ENCODE data around the gene ARHGAP4. TPM values are rescaled to one million over a fixed set of nuclear protein-coding genes. Genes with fewer than 3 reads are reported as not detected.

The ARHGAP4 gene
- polyA plus RNA-seq, 3 donors = 51.5 to 508 (median 64.4) TPM

- peak overlapping the region in 5 of 7 donors; percentile 19 to 75 (median 43) for H3K27ac Mint-ChIP-seq
- Histone ChIP-seq H3K4me2 (replicated peaks; ENCODE audit: extremely low read depth, low read length, poor library complexity, severe bottlenecking) (no peak overlapping the region), H3K36me3 (replicated peaks in 1 of 2; ENCODE audit: control insufficient read depth in 1 of 2, insufficient read depth in 2 of 2, low read length in 2 of 2) (peaks cover 37 to 38% of the 10 kb centered on the region in 2 donors), H3K27me3 (ENCODE audit: control insufficient read depth in 2 of 2, insufficient read depth in 2 of 2, low read length in 2 of 2) (no peaks in the 10 kb centered on the region), H3K4me1 (ENCODE audit: control insufficient read depth in 1 of 2, insufficient read depth in 2 of 2, low read length in 2 of 2) (peaks cover 35 to 57% of the 10 kb centered on the region in 2 donors), H2AFZ (ENCODE audit: insufficient read depth, low read depth, low read length, poor library complexity, severe bottlenecking) (no peak overlapping the region), H3K79me2 (ENCODE audit: insufficient read depth, low read length) (peaks cover 28% of the 10 kb centered on the region), H3K9ac (ENCODE audit: insufficient read depth, low read length, poor library complexity, severe bottlenecking) (no peak overlapping the region), H3K9me3 (replicated peaks in 1 of 2; ENCODE audit: control insufficient read depth in 1 of 2, insufficient read depth in 1 of 2, low read length in 2 of 2) (no peaks in the 10 kb centered on the region), H4K20me1 (ENCODE audit: insufficient read depth, low read length) (peaks cover 67% of the 10 kb centered on the region), H3K27ac (ENCODE audit: low read depth in 1 of 2, low read length in 2 of 2) (no peak overlapping the region), H3K4me3 (replicated peaks in 1 of 3; ENCODE audit: low read depth in 2 of 3, low read length in 3 of 3) (no peak overlapping the region)
- DNase-seq = peak; percentile 77 to 81 (median 78)
- intact Hi-C loops (cut with micrococcal nuclease) = no loop called here
- peaks cover 0 to 8% (median 0%) of the 10 kb centered on the region in 7 donors for H3K9me3 Mint-ChIP-seq
- peaks cover 25 to 46% of the 10 kb centered on the region in 2 donors for H3K36me3 Mint-ChIP-seq
- peaks cover 0 to 12% (median 0%) of the 10 kb centered on the region in 3 donors for H3K27me3 Mint-ChIP-seq (ENCODE audit: low read depth in 3 of 3)
- WGBS (ENCODE audit: insufficient coverage) = 0% methylated on average over 5 of the region's 19 CpGs
- no peak overlapping the region for H3K4me3 Mint-ChIP-seq
- peaks cover 31% of the 10 kb centered on the region for H3K4me1 Mint-ChIP-seq
- peak; percentile 84 for TF ChIP-seq CTCF (IDR thresholded peaks at IDR 0.05)
Observed at GRCh38 chrX:153947009-153947769, 21.1 kb upstream of the ARHGAP4 start.

GRCh38 chrX:153945956-153946943 is 20.2 kb upstream of the ARHGAP4 start:
- Mint-ChIP-seq H3K4me1 (peaks cover 39% of the 10 kb centered on the region), H3K4me3 (no peak overlapping the region), H3K27me3 (ENCODE audit: low read depth in 3 of 3) (peaks cover 0 to 17% (median 0%) of the 10 kb centered on the region in 3 donors), H3K36me3 (peaks cover 22 to 36% of the 10 kb centered on the region in 2 donors), H3K9me3 (peaks cover 0 to 9% (median 0%) of the 10 kb centered on the region in 7 donors), H3K27ac (peak overlapping the region in 2 of 7 donors; percentile 58 to 67)
- no peak for TF ChIP-seq CTCF (IDR thresholded peaks at IDR 0.05)
- Histone ChIP-seq H3K9ac (ENCODE audit: insufficient read depth, low read length, poor library complexity, severe bottlenecking) (no peak overlapping the region), H3K4me2 (replicated peaks; ENCODE audit: extremely low read depth, low read length, poor library complexity, severe bottlenecking) (no peak overlapping the region), H3K4me3 (replicated peaks in 1 of 3; ENCODE audit: low read depth in 2 of 3, low read length in 3 of 3) (no peak overlapping the region), H3K27me3 (ENCODE audit: control insufficient read depth in 2 of 2, insufficient read depth in 2 of 2, low read length in 2 of 2) (no peaks in the 10 kb centered on the region), H3K9me3 (replicated peaks in 1 of 2; ENCODE audit: control insufficient read depth in 1 of 2, insufficient read depth in 1 of 2, low read length in 2 of 2) (no peaks in the 10 kb centered on the region), H3K27ac (ENCODE audit: low read depth in 1 of 2, low read length in 2 of 2) (no peak overlapping the region), H3K4me1 (ENCODE audit: control insufficient read depth in 1 of 2, insufficient read depth in 2 of 2, low read length in 2 of 2) (peaks cover 42 to 63% of the 10 kb centered on the region in 2 donors), H2AFZ (ENCODE audit: insufficient read depth, low read depth, low read length, poor library complexity, severe bottlenecking) (no peak overlapping the region), H3K79me2 (ENCODE audit: insufficient read depth, low read length) (peaks cover 28% of the 10 kb centered on the region), H4K20me1 (ENCODE audit: insufficient read depth, low read length) (peaks cover 65% of the 10 kb centered on the region), H3K36me3 (replicated peaks in 1 of 2; ENCODE audit: control insufficient read depth in 1 of 2, insufficient read depth in 2 of 2, low read length in 2 of 2) (peaks cover 28% of the 10 kb centered on the region in 2 donors)
- 88% methylated on average over 3 of the region's 24 CpGs for WGBS (ENCODE audit: insufficient coverage)
- intact Hi-C loops (cut with micrococcal nuclease) = no loop called here
- DNase-seq = no peak
